Left ventricle myocardium inferior (tissue), 1 donor: ENCODE data around the gene ZNF609. TPM values are rescaled to one million over a fixed set of nuclear protein-coding genes. Genes with fewer than 3 reads are reported as not detected.
A peak's percentile ranks its signal among the peaks of the same experiment; 100 is the strongest.

ENCODE experiments used
- DNase-seq: peaks from one replicate; pipeline ENCODE4 v3.0.0-alpha.2; 2020
- H3K27ac ChIP-seq: fragments of 200-600 bp; replicated peaks from 2 replicates; pipeline ENCODE4 v1.8.0; 2021
- H3K27me3 ChIP-seq: fragments of 200-600 bp; 2 replicates; pipeline ENCODE4 v1.8.0; 2021; ENCODE audit warnings: low read depth
- H3K36me3 ChIP-seq: fragments of 200-600 bp; 2 replicates; pipeline ENCODE4 v1.8.0; 2021
- H3K4me1 ChIP-seq: fragments of 200-600 bp; 2 replicates; pipeline ENCODE4 v1.8.0; 2021
- H3K4me3 ChIP-seq: fragments of 200-600 bp; 2 replicates; pipeline ENCODE4 v1.8.0; 2021; ENCODE audit warnings: mild to moderate bottlenecking, moderate library complexity
- H3K9me3 ChIP-seq: fragments of 200-600 bp; replicated peaks from 2 replicates; pipeline ENCODE4 v1.8.0; 2021
- intact Hi-C: fragments of 100-400 bp; cut with micrococcal nuclease; formaldehyde crosslinking; loops from one replicate; pipeline ENCODE4 v1.11.0; 2022
- total RNA-seq: library from RNA; stranded (reverse); fragmentation: NEBNext Ultra II Directional; extraction: Animal tissue kit (Norgen Biotek cat#: 25700); gene quantifications from one replicate; pipeline ENCODE4 v1.2.1, GENCODE V29; 2021
- TF ChIP-seq, protein P1 (sequence below): fragments of 200-600 bp; IDR thresholded peaks from 2 replicates; pipeline ENCODE4 v1.8.0; 2021; ENCODE audit warnings: antibody characterized with exemption, mild to moderate bottlenecking, borderline replicate concordance
- donor health status: DM: no; HTN: yes; CAD: no; lungs with severe emphysema.

ZNF609 gene
- total RNA-seq, 1 donor from 2014 or later: 14.7 TPM

DNA sequence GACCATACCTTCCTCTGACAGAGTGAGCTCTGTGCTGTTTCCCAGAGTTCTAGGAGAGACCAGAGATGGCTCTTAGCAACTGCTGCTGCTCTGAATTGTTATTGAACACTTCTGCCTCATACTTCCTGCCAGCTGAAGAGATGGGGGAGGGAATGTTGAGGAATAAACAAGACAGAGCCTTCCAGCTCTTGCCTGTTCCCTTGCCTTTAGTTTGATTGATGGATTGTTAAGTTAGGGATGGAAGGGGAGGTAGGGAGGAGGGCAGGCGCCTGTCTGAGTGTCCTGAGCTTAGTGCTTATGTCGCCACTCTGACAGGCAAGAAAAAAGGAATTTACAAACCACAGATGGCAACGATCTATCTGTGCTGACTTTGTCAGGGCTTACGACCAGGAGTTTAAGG, 42.8 kb downstream of the ZNF609 start:
- H3K36me3 ChIP-seq: peaks cover 22% of the 10 kb centered on the region

GRCh38 chr15:64503640-64504039, 43.3 kb downstream of the ZNF609 start:
- H3K9me3 ChIP-seq: no peaks in the 10 kb centered on the region
- no peaks in the 10 kb centered on the region for H3K27me3 ChIP-seq
- TF ChIP-seq, protein P1, sequence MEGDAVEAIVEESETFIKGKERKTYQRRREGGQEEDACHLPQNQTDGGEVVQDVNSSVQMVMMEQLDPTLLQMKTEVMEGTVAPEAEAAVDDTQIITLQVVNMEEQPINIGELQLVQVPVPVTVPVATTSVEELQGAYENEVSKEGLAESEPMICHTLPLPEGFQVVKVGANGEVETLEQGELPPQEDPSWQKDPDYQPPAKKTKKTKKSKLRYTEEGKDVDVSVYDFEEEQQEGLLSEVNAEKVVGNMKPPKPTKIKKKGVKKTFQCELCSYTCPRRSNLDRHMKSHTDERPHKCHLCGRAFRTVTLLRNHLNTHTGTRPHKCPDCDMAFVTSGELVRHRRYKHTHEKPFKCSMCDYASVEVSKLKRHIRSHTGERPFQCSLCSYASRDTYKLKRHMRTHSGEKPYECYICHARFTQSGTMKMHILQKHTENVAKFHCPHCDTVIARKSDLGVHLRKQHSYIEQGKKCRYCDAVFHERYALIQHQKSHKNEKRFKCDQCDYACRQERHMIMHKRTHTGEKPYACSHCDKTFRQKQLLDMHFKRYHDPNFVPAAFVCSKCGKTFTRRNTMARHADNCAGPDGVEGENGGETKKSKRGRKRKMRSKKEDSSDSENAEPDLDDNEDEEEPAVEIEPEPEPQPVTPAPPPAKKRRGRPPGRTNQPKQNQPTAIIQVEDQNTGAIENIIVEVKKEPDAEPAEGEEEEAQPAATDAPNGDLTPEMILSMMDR: no peak
- H3K36me3 ChIP-seq: peaks cover 22% of the 10 kb centered on the region
- H3K27ac ChIP-seq: peak overlapping the region; percentile 36
- DNase-seq: no peak
- peaks cover 69% of the 10 kb centered on the region for H3K4me1 ChIP-seq
- intact Hi-C loops: no loop called here
- no peak overlapping the region for H3K4me3 ChIP-seq

More for the DNA sequence above, 42.8 kb downstream of the ZNF609 start:
- TF ChIP-seq, protein P1: no peak
- peak overlapping the region; percentile 36 for H3K27ac ChIP-seq
- no peaks in the 10 kb centered on the region for H3K9me3 ChIP-seq
- DNase-seq: no peak
- H3K4me3 ChIP-seq: no peak overlapping the region
- peaks cover 67% of the 10 kb centered on the region for H3K4me1 ChIP-seq
- intact Hi-C loops: no loop called here
- H3K27me3 ChIP-seq: no peaks in the 10 kb centered on the region

GRCh38 chr15:64507293-64507802, 47.0 kb downstream of the ZNF609 start:
- TF ChIP-seq, protein P1: no peak
- intact Hi-C loops: no loop called here
- Histone ChIP-seq H3K9me3 (no peaks in the 10 kb centered on the region), H3K27ac (peak overlapping the region; percentile 69), H3K36me3 (peaks cover 3% of the 10 kb centered on the region), H3K4me3 (no peak overlapping the region), H3K27me3 (no peaks in the 10 kb centered on the region), H3K4me1 (peaks cover 47% of the 10 kb centered on the region)
- DNase-seq: peak; percentile 72

DNA sequence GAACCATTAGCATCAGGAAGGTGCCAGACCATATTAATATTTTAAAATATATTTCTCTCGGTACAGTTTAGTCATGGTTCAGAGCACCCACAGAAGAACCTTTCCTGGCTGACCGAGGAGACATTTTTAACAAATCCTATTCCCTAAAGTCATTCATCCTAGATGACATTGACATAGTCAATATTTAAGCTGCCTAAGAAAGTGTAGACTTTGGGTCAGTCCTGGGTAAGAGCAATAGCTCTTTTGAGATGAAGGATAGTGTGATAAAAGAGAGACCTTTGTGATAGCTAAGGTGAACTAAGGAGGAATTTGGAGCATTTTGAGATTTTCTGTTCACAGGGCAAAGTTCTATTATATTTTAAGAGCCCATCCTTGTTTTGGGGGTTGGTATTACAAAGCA, 47.5 kb downstream of the ZNF609 start:
- intact Hi-C loops: no loop called here
- Histone ChIP-seq H3K27me3 (no peaks in the 10 kb centered on the region), H3K4me1 (peaks cover 42% of the 10 kb centered on the region), H3K27ac (peak overlapping the region; percentile 69), H3K36me3 (peaks cover 3% of the 10 kb centered on the region), H3K9me3 (no peaks in the 10 kb centered on the region), H3K4me3 (no peak overlapping the region)
- TF ChIP-seq, protein P1: no peak
- DNase-seq: no peak

GRCh38 chr15:64513823-64514222, 53.4 kb downstream of the ZNF609 start:
- no peak overlapping the region for H3K27ac ChIP-seq
- no peaks in the 10 kb centered on the region for H3K9me3 ChIP-seq
- H3K4me3 ChIP-seq: no peak overlapping the region
- no peaks in the 10 kb centered on the region for H3K27me3 ChIP-seq
- no peak for DNase-seq
- H3K4me1 ChIP-seq: peaks cover 17% of the 10 kb centered on the region
- TF ChIP-seq, protein P1: no peak
- H3K36me3 ChIP-seq: no peaks in the 10 kb centered on the region
- intact Hi-C loops: no loop called here
